ENCODE data around the gene POU2AF1. TPM values are rescaled to one million over a fixed set of nuclear protein-coding genes. Genes with fewer than 3 reads are reported as not detected.
"Not testable (repeated sequence)": the region's sequence is repeated elsewhere in the genome, so short reads cannot be mapped to it uniquely, and the experiment has no call there.

POU2AF1 gene
- total and polyA plus RNA-seq, 2 donors (not counting 1 experiment from before 2014, with no cell fraction given) = 0.17 TPM; not detected in 1

DNA sequence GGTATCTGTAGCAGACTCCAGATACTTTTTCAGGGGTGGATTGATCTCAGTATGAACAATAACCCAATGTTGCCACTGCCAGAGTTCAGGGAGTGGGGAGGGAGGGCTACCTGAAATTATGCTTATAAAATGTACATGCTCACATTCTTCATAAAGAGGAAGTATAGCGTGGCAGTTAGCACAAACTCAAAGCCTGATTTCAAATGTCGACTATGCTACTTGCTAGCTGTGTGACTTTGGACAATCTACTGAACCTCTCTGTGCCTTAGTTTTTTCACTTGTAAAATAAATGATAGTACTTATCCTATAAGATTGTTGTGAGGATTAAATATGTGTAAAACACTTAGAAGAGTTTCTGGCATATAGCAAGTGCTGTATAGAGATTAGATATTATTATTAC, 26.5 kb upstream of the POU2AF1 start:
- H3K4me2 ChIP-seq (ENCODE audit: extremely low read depth, insufficient read depth, low read length) = no peak overlapping the region
- no peak for TF ChIP-seq EZH2 (IDR thresholded peaks at IDR 0.05; ENCODE audit: low read length, missing control alignments)
- TF ChIP-seq, protein P1, sequence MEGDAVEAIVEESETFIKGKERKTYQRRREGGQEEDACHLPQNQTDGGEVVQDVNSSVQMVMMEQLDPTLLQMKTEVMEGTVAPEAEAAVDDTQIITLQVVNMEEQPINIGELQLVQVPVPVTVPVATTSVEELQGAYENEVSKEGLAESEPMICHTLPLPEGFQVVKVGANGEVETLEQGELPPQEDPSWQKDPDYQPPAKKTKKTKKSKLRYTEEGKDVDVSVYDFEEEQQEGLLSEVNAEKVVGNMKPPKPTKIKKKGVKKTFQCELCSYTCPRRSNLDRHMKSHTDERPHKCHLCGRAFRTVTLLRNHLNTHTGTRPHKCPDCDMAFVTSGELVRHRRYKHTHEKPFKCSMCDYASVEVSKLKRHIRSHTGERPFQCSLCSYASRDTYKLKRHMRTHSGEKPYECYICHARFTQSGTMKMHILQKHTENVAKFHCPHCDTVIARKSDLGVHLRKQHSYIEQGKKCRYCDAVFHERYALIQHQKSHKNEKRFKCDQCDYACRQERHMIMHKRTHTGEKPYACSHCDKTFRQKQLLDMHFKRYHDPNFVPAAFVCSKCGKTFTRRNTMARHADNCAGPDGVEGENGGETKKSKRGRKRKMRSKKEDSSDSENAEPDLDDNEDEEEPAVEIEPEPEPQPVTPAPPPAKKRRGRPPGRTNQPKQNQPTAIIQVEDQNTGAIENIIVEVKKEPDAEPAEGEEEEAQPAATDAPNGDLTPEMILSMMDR (conservative IDR thresholded peaks at IDR 0.05 in 1 of 2, IDR thresholded peaks at IDR 0.05 in 1 of 2; ENCODE audit: low read depth in 1 of 2, low read length in 2 of 2) = no peak

DNA sequence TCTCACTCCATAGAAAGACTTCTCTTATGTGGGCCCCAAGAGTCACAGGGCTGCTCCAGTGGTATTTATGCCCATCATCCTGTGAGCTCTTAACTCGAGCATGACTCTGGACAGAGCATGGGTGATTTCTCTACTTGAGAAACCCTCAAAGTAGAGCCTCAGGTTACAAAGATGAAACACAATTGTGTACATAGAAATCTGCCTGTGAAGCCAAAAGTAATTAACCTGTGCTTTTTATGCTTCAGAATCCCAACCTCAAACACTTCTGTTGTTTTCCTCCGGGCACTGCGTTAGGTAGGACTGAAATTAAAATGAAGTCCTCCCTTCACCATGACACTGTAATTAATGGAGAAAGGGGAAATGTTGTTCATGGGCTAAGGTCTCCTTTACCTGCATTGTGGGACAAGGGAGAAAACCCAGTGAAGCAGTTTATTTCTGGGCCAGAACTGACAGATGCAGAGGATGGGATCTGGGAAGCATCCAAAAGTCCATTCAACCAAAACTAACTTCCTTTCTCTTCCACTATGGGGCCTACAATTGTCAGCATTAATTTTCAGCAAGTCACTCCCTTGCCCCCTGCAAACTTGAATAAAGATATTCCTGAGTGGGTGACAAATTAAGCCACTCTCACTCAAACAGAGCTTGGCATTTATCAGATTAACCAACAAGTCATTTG, 24.1 kb upstream of the POU2AF1 start:
- no peak for DNase-seq (ENCODE audit: low read depth in 2 of 2)
- H3K27ac ChIP-seq (ENCODE audit: insufficient read depth, low read length) = no peak overlapping the region
- no peaks in the 10 kb centered on the region for H4K20me1 ChIP-seq (ENCODE audit: control insufficient read depth, extremely low read depth, insufficient read depth, low read length)
- TF ChIP-seq, protein P1 (conservative IDR thresholded peaks at IDR 0.05 in 1 of 2, IDR thresholded peaks at IDR 0.05 in 1 of 2; ENCODE audit: low read depth in 1 of 2, low read length in 2 of 2) = no peak
- TF ChIP-seq EZH2 (IDR thresholded peaks at IDR 0.05; ENCODE audit: low read length, missing control alignments) = no peak
- no peak overlapping the region for H3K4me2 ChIP-seq (ENCODE audit: extremely low read depth, insufficient read depth, low read length)
- H3K9me3 ChIP-seq (ENCODE audit: control insufficient read depth, insufficient read depth, low read depth, low read length) = no peaks in the 10 kb centered on the region
- H3K9ac ChIP-seq (ENCODE audit: insufficient read depth, low read length) = no peak overlapping the region
- no peaks in the 10 kb centered on the region for H3K36me3 ChIP-seq (ENCODE audit: control insufficient read depth, insufficient read depth, low read length)
- H3K79me2 ChIP-seq (ENCODE audit: control insufficient read depth, insufficient read depth, low read length) = no peaks in the 10 kb centered on the region
- peaks cover 3% of the 10 kb centered on the region for H3K27me3 ChIP-seq (ENCODE audit: control insufficient read depth, insufficient read depth, low read length)
- no peaks in the 10 kb centered on the region for H3K4me1 ChIP-seq (ENCODE audit: control insufficient read depth, extremely low read depth, insufficient read depth, low read length)
- no peak overlapping the region for H3K4me3 ChIP-seq (replicated peaks in 1 of 4; ENCODE audit: control extremely low read depth in 1 of 4, insufficient read depth in 1 of 4, low read depth in 3 of 4, low read length in 4 of 4)
- no peak overlapping the region for H2AFZ ChIP-seq (ENCODE audit: low read length)

More for the DNA sequence above, 26.5 kb upstream of the POU2AF1 start:
- H3K9me3 ChIP-seq (ENCODE audit: control insufficient read depth, insufficient read depth, low read depth, low read length) = no peaks in the 10 kb centered on the region
- no peak overlapping the region for H2AFZ ChIP-seq (ENCODE audit: low read length)
- no peaks in the 10 kb centered on the region for H3K36me3 ChIP-seq (ENCODE audit: control insufficient read depth, insufficient read depth, low read length)
- no peak overlapping the region for H3K9ac ChIP-seq (ENCODE audit: insufficient read depth, low read length)
- H4K20me1 ChIP-seq (ENCODE audit: control insufficient read depth, extremely low read depth, insufficient read depth, low read length) = no peaks in the 10 kb centered on the region
- DNase-seq (ENCODE audit: low read depth in 2 of 2) = no peak
- no peak overlapping the region for H3K4me3 ChIP-seq (replicated peaks in 1 of 4; ENCODE audit: control extremely low read depth in 1 of 4, insufficient read depth in 1 of 4, low read depth in 3 of 4, low read length in 4 of 4)
- no peaks in the 10 kb centered on the region for H3K4me1 ChIP-seq (ENCODE audit: control insufficient read depth, extremely low read depth, insufficient read depth, low read length)
- H3K27ac ChIP-seq (ENCODE audit: insufficient read depth, low read length) = no peak overlapping the region
- no peaks in the 10 kb centered on the region for H3K79me2 ChIP-seq (ENCODE audit: control insufficient read depth, insufficient read depth, low read length)
- peaks cover 3% of the 10 kb centered on the region for H3K27me3 ChIP-seq (ENCODE audit: control insufficient read depth, insufficient read depth, low read length)

DNA sequence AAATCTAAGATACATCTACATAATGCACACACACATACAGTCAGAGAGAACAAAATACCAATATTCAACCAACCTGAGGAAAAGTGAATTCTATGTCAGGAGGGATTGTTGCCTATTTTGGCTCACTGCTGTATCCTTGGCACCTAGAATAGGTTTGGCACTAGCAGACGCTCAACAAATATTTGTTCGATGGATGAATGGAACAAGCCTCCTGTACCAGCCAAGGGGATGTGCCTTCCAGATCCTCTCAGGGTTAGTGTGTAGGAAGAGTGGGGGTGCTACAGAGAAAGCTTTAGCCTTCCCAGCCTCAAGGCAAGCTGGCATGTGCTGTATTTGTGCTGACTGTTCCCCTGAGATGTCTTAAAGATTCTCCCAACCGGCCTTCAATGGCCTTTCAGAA, 23.3 kb upstream of the POU2AF1 start:
- Histone ChIP-seq H3K79me2 (ENCODE audit: control insufficient read depth, insufficient read depth, low read length) (no peaks in the 10 kb centered on the region), H3K4me2 (ENCODE audit: extremely low read depth, insufficient read depth, low read length) (no peak overlapping the region), H4K20me1 (ENCODE audit: control insufficient read depth, extremely low read depth, insufficient read depth, low read length) (no peaks in the 10 kb centered on the region), H3K9me3 (ENCODE audit: control insufficient read depth, insufficient read depth, low read depth, low read length) (no peaks in the 10 kb centered on the region), H3K9ac (ENCODE audit: insufficient read depth, low read length) (no peak overlapping the region), H3K27ac (ENCODE audit: insufficient read depth, low read length) (no peak overlapping the region), H3K4me3 (replicated peaks in 1 of 4; ENCODE audit: control extremely low read depth in 1 of 4, insufficient read depth in 1 of 4, low read depth in 3 of 4, low read length in 4 of 4) (no peak overlapping the region), H2AFZ (ENCODE audit: low read length) (no peak overlapping the region), H3K4me1 (ENCODE audit: control insufficient read depth, extremely low read depth, insufficient read depth, low read length) (no peaks in the 10 kb centered on the region), H3K36me3 (ENCODE audit: control insufficient read depth, insufficient read depth, low read length) (no peaks in the 10 kb centered on the region), H3K27me3 (ENCODE audit: control insufficient read depth, insufficient read depth, low read length) (peaks cover 3% of the 10 kb centered on the region)
- DNase-seq (ENCODE audit: low read depth in 2 of 2) = no peak
- TF ChIP-seq, protein P1 (conservative IDR thresholded peaks at IDR 0.05 in 1 of 2, IDR thresholded peaks at IDR 0.05 in 1 of 2; ENCODE audit: low read depth in 1 of 2, low read length in 2 of 2) = no peak
- no peak for TF ChIP-seq EZH2 (IDR thresholded peaks at IDR 0.05; ENCODE audit: low read length, missing control alignments)

DNA sequence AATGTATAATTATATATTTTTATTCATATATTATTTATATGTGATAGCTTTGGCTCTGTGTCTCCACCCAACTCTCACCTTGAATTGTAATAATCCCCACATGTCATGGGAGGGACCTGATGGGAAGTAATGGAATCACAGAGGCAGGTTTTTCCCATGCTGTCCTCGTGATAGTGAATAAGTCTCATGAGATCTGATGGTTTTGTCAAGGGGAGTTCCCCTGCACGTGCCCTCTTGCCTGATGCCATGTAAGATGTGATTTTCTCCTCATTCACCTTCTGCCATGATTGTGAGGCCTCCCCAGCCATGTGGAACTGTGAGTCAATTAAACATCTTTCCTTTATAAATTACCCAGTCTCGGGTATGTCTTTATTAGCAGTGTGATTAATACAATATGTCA, 22.9 kb upstream of the POU2AF1 start:
- not testable (repeated sequence) for H3K9me3 ChIP-seq (ENCODE audit: control insufficient read depth, insufficient read depth, low read depth, low read length)

More for the DNA sequence above, 22.9 kb upstream of the POU2AF1 start:
- H3K4me3 ChIP-seq (replicated peaks in 1 of 4; ENCODE audit: control extremely low read depth in 1 of 4, insufficient read depth in 1 of 4, low read depth in 3 of 4, low read length in 4 of 4); H3K79me2 ChIP-seq (ENCODE audit: control insufficient read depth, insufficient read depth, low read length); H3K4me1 ChIP-seq (ENCODE audit: control insufficient read depth, extremely low read depth, insufficient read depth, low read length); H3K36me3 ChIP-seq (ENCODE audit: control insufficient read depth, insufficient read depth, low read length); H3K27ac ChIP-seq (ENCODE audit: insufficient read depth, low read length); H3K9ac ChIP-seq (ENCODE audit: insufficient read depth, low read length); H3K4me2 ChIP-seq (ENCODE audit: extremely low read depth, insufficient read depth, low read length); H3K27me3 ChIP-seq (ENCODE audit: control insufficient read depth, insufficient read depth, low read length); DNase-seq (ENCODE audit: low read depth in 2 of 2); H4K20me1 ChIP-seq (ENCODE audit: control insufficient read depth, extremely low read depth, insufficient read depth, low read length); H2AFZ ChIP-seq (ENCODE audit: low read length): not testable (repeated sequence)
